SK-N-SH (cell line): Measurements from ENCODE around the gene EHD1. TPM values are rescaled to one million over a fixed set of nuclear protein-coding genes. Genes with fewer than 3 reads are reported as not detected.
A peak's percentile ranks its signal among the peaks of the same experiment; 100 is the strongest.

Source experiments
- CTCF ChIA-PET: fragments of 300-600, 350-600 bp; formaldehyde crosslinking; extraction: SDS; loops from one replicate; lab custom pipeline; 2021; lab: Yijun Ruan, JAX
- POLR2A ChIA-PET: fragments of 350-600 bp; sonication (Branson Sonifier 250); formaldehyde crosslinking; extraction: SDS; loops from one replicate; lab custom pipeline; 2020; ENCODE audit warnings: antibody characterized with exemption, inconsistent platforms; lab: Yijun Ruan, JAX
- DNase-seq: peaks from one replicate; pipeline ENCODE4 v3.0.0; 2012
- H2AFZ ChIP-seq: fragments of 200-600 bp; sonication (generic); 2 replicates; pipeline ENCODE4 v1.8.1; 2016; ENCODE audit warnings: antibody characterized with exemption, mild to moderate bottlenecking, low read depth
- H3F3A ChIP-seq: fragments of 200-600 bp; sonication (generic); replicated peaks from 2 replicates; pipeline ENCODE3; 2016; ENCODE audit warnings: antibody characterized with exemption, mild to moderate bottlenecking; ENCODE audit not compliant: insufficient read depth
- H3K27ac ChIP-seq, 2 experiments: fragments of 200-500 bp in 1 of 2; fragments of 200-600 bp in 1 of 2; sonication (Bioruptor generic) in 1 of 2; sonication (generic), shearing (Covaris generic) in 1 of 2; 2 replicates each; pipeline versions ENCODE4 v1.5.1 to v1.6.1; 2014 to 2016; ENCODE audit warnings: low read depth in 2 of 2, inconsistent platforms in 1 of 2, low read length in 1 of 2, mild to moderate bottlenecking in 1 of 2, mixed read lengths in 1 of 2
- H3K27me3 ChIP-seq: fragments of 200-600 bp; sonication (generic), shearing (Covaris generic); 2 replicates; pipeline ENCODE4 v1.6.1; 2016; ENCODE audit warnings: mixed run types; ENCODE audit not compliant: insufficient read depth
- H3K36me3 ChIP-seq, 2 experiments: fragments of 200-500 bp in 1 of 2; fragments of 200-600 bp in 1 of 2; sonication (Bioruptor generic) in 1 of 2; sonication (generic) in 1 of 2; replicated peaks in 1 of 2; 2 replicates each; pipeline versions ENCODE3 to v1.5.1; 2014 to 2016; ENCODE audit warnings: low read length in 1 of 2, mild to moderate bottlenecking in 1 of 2; ENCODE audit not compliant: insufficient read depth in 2 of 2, control insufficient read depth in 1 of 2
- H3K4me1 ChIP-seq, 2 experiments: fragments of 200-500 bp in 1 of 2; fragments of 200-600 bp in 1 of 2; sonication (Bioruptor generic) in 1 of 2; sonication (generic), shearing (Covaris generic) in 1 of 2; 2 replicates each; pipeline versions ENCODE4 v1.5.1 to v1.6.1; 2014 to 2016; ENCODE audit warnings: low read depth in 1 of 2, low read length in 1 of 2, mixed run types in 1 of 2; ENCODE audit not compliant: insufficient read depth in 2 of 2, control insufficient read depth in 1 of 2
- H3K4me2 ChIP-seq: fragments of 200-600 bp; sonication (generic), shearing (Covaris generic); 2 replicates; pipeline ENCODE4 v1.6.1; 2017; ENCODE audit warnings: mixed run types
- H3K4me3 ChIP-seq, 2 experiments: fragments of 200-500 bp in 1 of 2; fragments of 200-600 bp in 1 of 2; sonication (Bioruptor generic) in 1 of 2; sonication (generic), shearing (Covaris generic) in 1 of 2; 2 replicates each; pipeline versions ENCODE4 v1.5.1 to v1.8.1; 2014 to 2016; ENCODE audit warnings: low read depth in 2 of 2, inconsistent platforms in 1 of 2, low read length in 1 of 2, mild to moderate bottlenecking in 1 of 2, mixed read lengths in 1 of 2, moderate library complexity in 1 of 2
- H3K79me2 ChIP-seq: fragments of 200-600 bp; sonication (generic); 2 replicates; pipeline ENCODE4 v1.8.1; 2017; ENCODE audit warnings: mild to moderate bottlenecking; ENCODE audit not compliant: insufficient read depth
- H3K9ac ChIP-seq: fragments of 200-600 bp; sonication (generic); 2 replicates; pipeline ENCODE4 v1.6.1; 2017; ENCODE audit warnings: mixed run types
- H3K9me2 ChIP-seq: fragments of 200-600 bp; sonication (generic); 2 replicates; pipeline ENCODE4 v1.6.1; 2017; ENCODE audit warnings: mixed run types
- H3K9me3 ChIP-seq: fragments of 200-600 bp; sonication (generic); 2 replicates; pipeline ENCODE4 v1.6.1; 2017; ENCODE audit warnings: mixed run types, mild to moderate bottlenecking, moderate library complexity
- H4K20me1 ChIP-seq: fragments of 200-600 bp; sonication (generic); 2 replicates; pipeline ENCODE4 v1.6.1; 2017; ENCODE audit warnings: mild to moderate bottlenecking, mixed run types; ENCODE audit not compliant: insufficient read depth
- CHD2 ChIP-seq: fragments of 150-350 bp; IDR thresholded peaks from 2 replicates; pipeline ENCODE4 v1.6.1; 2018; ENCODE audit warnings: low read length; ENCODE audit not compliant: partially characterized antibody
- FOSL2 ChIP-seq: IDR thresholded peaks from 2 replicates; pipeline ENCODE4 v1.4.0; 2012; ENCODE audit warnings: low read depth, mild to moderate bottlenecking, moderate library complexity, borderline replicate concordance
- FOXJ3 ChIP-seq: sonication (generic); formaldehyde crosslinking; IDR thresholded peaks from 2 replicates; pipeline ENCODE4 v1.5.1; 2020; ENCODE audit warnings: mild to moderate bottlenecking, missing genetic modification reagents
- FOXM1 ChIP-seq: IDR thresholded peaks from 2 replicates; pipeline ENCODE4 v1.4.0; 2012; ENCODE audit warnings: low read depth, mild to moderate bottlenecking
- GABPA ChIP-seq: IDR thresholded peaks from 2 replicates; pipeline ENCODE4 v1.4.0; 2012; ENCODE audit warnings: low read depth, mild to moderate bottlenecking
- IRF3 ChIP-seq: fragments of 150-350 bp; IDR thresholded peaks from 2 replicates; pipeline ENCODE4 v1.6.1; 2016; ENCODE audit warnings: mild to moderate bottlenecking, low read depth, low read length
- NRF1 ChIP-seq: IDR thresholded peaks from 2 replicates; pipeline ENCODE4 v1.6.1; 2012; ENCODE audit warnings: low read depth, mild to moderate bottlenecking, low read length
- PBX3 ChIP-seq: IDR thresholded peaks from 2 replicates; pipeline ENCODE4; 2012
- POLR2AphosphoS5 ChIP-seq: IDR thresholded peaks from 2 replicates; pipeline ENCODE4 v1.6.1; 2012; ENCODE audit warnings: low read depth, low read length
- RAD21 ChIP-seq: IDR thresholded peaks from 2 replicates; pipeline ENCODE4 v1.6.1; 2012; ENCODE audit warnings: mild to moderate bottlenecking, low read length
- SIN3A ChIP-seq: IDR thresholded peaks from 2 replicates; pipeline ENCODE4 v1.6.1; 2012; ENCODE audit warnings: low read depth, mild to moderate bottlenecking, low read length, moderate library complexity, borderline replicate concordance
- TAF1 ChIP-seq: IDR thresholded peaks from 2 replicates; pipeline ENCODE4 v1.6.1; 2012; ENCODE audit warnings: low read depth, mild to moderate bottlenecking, low read length, moderate library complexity, borderline replicate concordance
- USF2 ChIP-seq: fragments of 150-350 bp; IDR thresholded peaks from 2 replicates; pipeline ENCODE4 v1.6.1; 2017; ENCODE audit warnings: antibody characterized with exemption, low read length, low read depth, borderline replicate concordance
- WGBS: methylation state at CpG from one replicate; pipeline ENCODE4 v1.1.6; 2017; ENCODE audit warnings: low lambda C conversion rate; 5-methylcytosine and 5-hydroxymethylcytosine counted together
- polyA plus RNA-seq, 3 experiments: library from polyadenylated mRNA; depleted of rRNA; stranded (reverse); fragments of >200 nt; gene quantifications; 2 replicates each; pipeline ENCODE4 v1.2.3, GENCODE V29; 2012
- TF ChIP-seq, protein P1 (sequence below): fragments of 200-600 bp; sonication (generic); IDR thresholded peaks from 2 replicates; pipeline ENCODE4 v1.6.1; 2017; ENCODE audit warnings: antibody characterized with exemption, mild to moderate bottlenecking, moderate library complexity

The EHD1 gene
- polyA plus RNA-seq, 1 of the 3 experiments (the other 2 are of a cell fraction): 93.3 TPM

GRCh38 chr11:64855596-64856304, 22.7 kb downstream of the EHD1 start:
- CTCF ChIA-PET: interaction anchor here (0.6 to 2.4 kb wide), 7 partner anchors 9 to 1508 kb away, joined by 3 to 11 read pairs (median 4); partner anchors contain the start of gene PPP2R5B
- DNase-seq: no peak
- Histone ChIP-seq H3K9me2 (no peaks in the 10 kb centered on the region), H3K4me2 (peak overlapping the region; percentile 66; the same call in 1 of the 2 replicates), H3K79me2 (peaks cover 30% of the 10 kb centered on the region; the same call in 1 of the 2 replicates), H4K20me1 (no peaks in the 10 kb centered on the region), H3K27ac (peak overlapping the region; percentile 19 to 80; a peak in 3 of 4 replicates), H3K9me3 (no peaks in the 10 kb centered on the region), H3K4me1 (peaks cover 11 to 28% of the 10 kb centered on the region in 2 experiments; a peak in 3 of 4 replicates), H3K9ac (peak overlapping the region; percentile 10; the same call in 1 of the 2 replicates), H3K4me3 (no peak overlapping the region), H3K36me3 (peaks cover 7 to 27% of the 10 kb centered on the region in 2 experiments), H3K27me3 (no peaks in the 10 kb centered on the region), H3F3A (peaks cover 6% of the 10 kb centered on the region), H2AFZ (no peak overlapping the region)
- 92% methylated on average over 14 of the region's 22 CpGs for WGBS
- TF ChIP-seq USF2: no peak
- no peak for TF ChIP-seq TAF1
- TF ChIP-seq GABPA: no peak
- no peak for TF ChIP-seq FOSL2
- no peak for TF ChIP-seq FOXM1
- no peak for TF ChIP-seq FOXJ3 (CRISPR knock-in tag)
- TF ChIP-seq IRF3: no peak
- TF ChIP-seq, protein P1, sequence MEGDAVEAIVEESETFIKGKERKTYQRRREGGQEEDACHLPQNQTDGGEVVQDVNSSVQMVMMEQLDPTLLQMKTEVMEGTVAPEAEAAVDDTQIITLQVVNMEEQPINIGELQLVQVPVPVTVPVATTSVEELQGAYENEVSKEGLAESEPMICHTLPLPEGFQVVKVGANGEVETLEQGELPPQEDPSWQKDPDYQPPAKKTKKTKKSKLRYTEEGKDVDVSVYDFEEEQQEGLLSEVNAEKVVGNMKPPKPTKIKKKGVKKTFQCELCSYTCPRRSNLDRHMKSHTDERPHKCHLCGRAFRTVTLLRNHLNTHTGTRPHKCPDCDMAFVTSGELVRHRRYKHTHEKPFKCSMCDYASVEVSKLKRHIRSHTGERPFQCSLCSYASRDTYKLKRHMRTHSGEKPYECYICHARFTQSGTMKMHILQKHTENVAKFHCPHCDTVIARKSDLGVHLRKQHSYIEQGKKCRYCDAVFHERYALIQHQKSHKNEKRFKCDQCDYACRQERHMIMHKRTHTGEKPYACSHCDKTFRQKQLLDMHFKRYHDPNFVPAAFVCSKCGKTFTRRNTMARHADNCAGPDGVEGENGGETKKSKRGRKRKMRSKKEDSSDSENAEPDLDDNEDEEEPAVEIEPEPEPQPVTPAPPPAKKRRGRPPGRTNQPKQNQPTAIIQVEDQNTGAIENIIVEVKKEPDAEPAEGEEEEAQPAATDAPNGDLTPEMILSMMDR: no peak
- no peak for TF ChIP-seq RAD21
- TF ChIP-seq CHD2: no peak
- TF ChIP-seq NRF1: no peak
- TF ChIP-seq POLR2AphosphoS5: no peak
- no peak for TF ChIP-seq PBX3
- TF ChIP-seq SIN3A: no peak
- POLR2A ChIA-PET: interaction anchor here (2.4 kb wide), 1 partner anchor 23 kb away, joined by 8 read pairs; the partner anchor contains the start of gene EHD1
